Endothelial cell of umbilical vein (primary cell): ENCODE results near the gene CRY2.

ENCODE experiments used
- CTCF ChIP-seq, 2 donors: IDR thresholded peaks; 1 replicate in 1 of 2; 2 replicates in 1 of 2; pipeline ENCODE4 v1.5.1; 2011; ENCODE audit warnings: low read length in 2 of 2, mild to moderate bottlenecking in 2 of 2, moderate library complexity in 2 of 2, control low read depth in 1 of 2, inconsistent platforms in 1 of 2, low read depth in 1 of 2; ENCODE audit not compliant: insufficient read depth in 1 of 2; ENCODE audit errors: extremely low read depth in 1 of 2
- EZH2 ChIP-seq: IDR thresholded peaks from 2 replicates; pipeline ENCODE4 v1.6.1; 2012; ENCODE audit warnings: borderline replicate concordance, low read depth, mild to moderate bottlenecking, moderate library complexity, low read length, inconsistent platforms; ENCODE audit not compliant: severe bottlenecking
- MYC ChIP-seq: IDR thresholded peaks from one replicate; pipeline ENCODE4 v1.6.1; 2011; ENCODE audit warnings: mild to moderate bottlenecking, low read depth, low read length
- POLR2A ChIP-seq: IDR thresholded peaks from 2 replicates; pipeline ENCODE4 v1.6.1; 2012; ENCODE audit warnings: low read depth, mild to moderate bottlenecking, control low read depth, low read length
- POLR2AphosphoS5 ChIP-seq: IDR thresholded peaks from 2 replicates; pipeline ENCODE4 v1.6.1; 2012; ENCODE audit warnings: low read depth, mild to moderate bottlenecking, control low read depth, low read length, moderate library complexity; ENCODE audit not compliant: insufficient read depth

GRCh38 chr11:45896422-45896984 lies 49.2 kb downstream of the CRY2 start:
- TF ChIP-seq CTCF (IDR thresholded peaks at IDR 0.05; ENCODE audit: extremely low read depth in 1 of 2, insufficient read depth in 1 of 2, low read depth in 1 of 2, low read length in 2 of 2) (no peak), POLR2A (no peak), POLR2AphosphoS5 (no peak), EZH2 (no peak), MYC (no peak)
